ENCODE results near the gene PREPL.

Gene PREPL

GRCh38 chr2:44329343-44329742, 32.0 kb downstream of the PREPL start:
- TF ChIP-seq CTCF (IDR thresholded peaks at IDR 0.05; ENCODE audit: low read depth, low read length) (no peak), EZH2phosphoT487 (IDR thresholded peaks at IDR 0.05; ENCODE audit: low read depth) (no peak)
- Histone ChIP-seq H3K4me1 (ENCODE audit: low read length) (peaks cover 6% of the 10 kb centered on the region; the same call in 1 of the 2 replicates), H3K9ac (ENCODE audit: low read length) (no peak overlapping the region), H3K36me3 (replicated peaks; ENCODE audit: low read depth, low read length) (peaks cover 15% of the 10 kb centered on the region), H3K27me3 (ENCODE audit: low read depth, low read length) (no peaks in the 10 kb centered on the region), H3K27ac (ENCODE audit: low read length) (no peak overlapping the region), H3K4me2 (ENCODE audit: low read length) (no peak overlapping the region), H2AFZ (ENCODE audit: low read depth, low read length) (no peak overlapping the region), H3K4me3 (ENCODE audit: low read length) (no peak overlapping the region), H3K79me2 (ENCODE audit: low read length) (no peaks in the 10 kb centered on the region), H4K20me1 (ENCODE audit: insufficient read depth, low read length) (no peaks in the 10 kb centered on the region), H3K9me3 (ENCODE audit: insufficient read depth, low read length) (no peaks in the 10 kb centered on the region)

GRCh38 chr2:44328750-44329149, 32.5 kb downstream of the PREPL start:
- Histone ChIP-seq H3K9ac (ENCODE audit: low read length) (no peak overlapping the region), H3K27ac (ENCODE audit: low read length) (no peak overlapping the region), H3K36me3 (replicated peaks; ENCODE audit: low read depth, low read length) (peaks cover 18% of the 10 kb centered on the region), H3K79me2 (ENCODE audit: low read length) (no peaks in the 10 kb centered on the region), H3K27me3 (ENCODE audit: low read depth, low read length) (no peaks in the 10 kb centered on the region), H4K20me1 (ENCODE audit: insufficient read depth, low read length) (no peaks in the 10 kb centered on the region), H2AFZ (ENCODE audit: low read depth, low read length) (no peak overlapping the region), H3K4me2 (ENCODE audit: low read length) (no peak overlapping the region), H3K4me1 (ENCODE audit: low read length) (peaks cover 6% of the 10 kb centered on the region; the same call in 1 of the 2 replicates), H3K4me3 (ENCODE audit: low read length) (no peak overlapping the region), H3K9me3 (ENCODE audit: insufficient read depth, low read length) (no peaks in the 10 kb centered on the region)
- TF ChIP-seq CTCF (IDR thresholded peaks at IDR 0.05; ENCODE audit: low read depth, low read length): no peak
- no peak for TF ChIP-seq EZH2phosphoT487 (IDR thresholded peaks at IDR 0.05; ENCODE audit: low read depth)

GRCh38 chr2:44326548-44327264, 34.6 kb downstream of the PREPL start:
- Histone ChIP-seq H2AFZ (ENCODE audit: low read depth, low read length) (no peak overlapping the region), H3K4me2 (ENCODE audit: low read length) (no peak overlapping the region), H3K9me3 (ENCODE audit: insufficient read depth, low read length) (no peaks in the 10 kb centered on the region), H3K4me3 (ENCODE audit: low read length) (no peak overlapping the region), H3K79me2 (ENCODE audit: low read length) (no peaks in the 10 kb centered on the region), H3K27me3 (ENCODE audit: low read depth, low read length) (no peaks in the 10 kb centered on the region), H4K20me1 (ENCODE audit: insufficient read depth, low read length) (no peaks in the 10 kb centered on the region), H3K4me1 (ENCODE audit: low read length) (peaks cover 6% of the 10 kb centered on the region; the same call in 1 of the 2 replicates), H3K9ac (ENCODE audit: low read length) (no peak overlapping the region), H3K27ac (ENCODE audit: low read length) (no peak overlapping the region), H3K36me3 (replicated peaks; ENCODE audit: low read depth, low read length) (peaks cover 31% of the 10 kb centered on the region)
- TF ChIP-seq CTCF (IDR thresholded peaks at IDR 0.05; ENCODE audit: low read depth, low read length): no peak
- no peak for TF ChIP-seq EZH2phosphoT487 (IDR thresholded peaks at IDR 0.05; ENCODE audit: low read depth)

- Histone ChIP-seq H3K9me3 (ENCODE audit: insufficient read depth, low read length) (no peaks in the 10 kb centered on the region), H3K27ac (ENCODE audit: low read length) (no peak overlapping the region), H3K4me1 (ENCODE audit: low read length) (peaks cover 6% of the 10 kb centered on the region; the same call in 1 of the 2 replicates), H3K36me3 (replicated peaks; ENCODE audit: low read depth, low read length) (peaks cover 33% of the 10 kb centered on the region), H2AFZ (ENCODE audit: low read depth, low read length) (no peak overlapping the region), H4K20me1 (ENCODE audit: insufficient read depth, low read length) (no peaks in the 10 kb centered on the region), H3K4me2 (ENCODE audit: low read length) (no peak overlapping the region), H3K4me3 (ENCODE audit: low read length) (no peak overlapping the region), H3K27me3 (ENCODE audit: low read depth, low read length) (no peaks in the 10 kb centered on the region), H3K9ac (ENCODE audit: low read length) (no peak overlapping the region), H3K79me2 (ENCODE audit: low read length) (no peaks in the 10 kb centered on the region)
- TF ChIP-seq EZH2phosphoT487 (IDR thresholded peaks at IDR 0.05; ENCODE audit: low read depth) (no peak), CTCF (IDR thresholded peaks at IDR 0.05; ENCODE audit: low read depth, low read length) (no peak)
Observed at GRCh38 chr2:44325897-44326296, 35.4 kb downstream of the PREPL start.
